Activated B cell treated with CpG ODN at 0.5 μM for 24 hours (primary cell): ENCODE results near the gene CLEC1A. TPM values are rescaled to one million over a fixed set of nuclear protein-coding genes. Genes with fewer than 3 reads are reported as not detected.
A peak's percentile ranks its signal among the peaks of the same experiment; 100 is the strongest.

Experiments used
- ATAC-seq: fragments of 200-7000 bp; cut with Tn5 transposase; one replicate; pipeline ENCODE4 v1.10.0; 2021; ENCODE audit warnings: low read depth, mild to moderate bottlenecking, moderate library complexity
- CTCF ChIA-PET: fragments of 350-600 bp; sonication (Branson Sonifier 250); formaldehyde crosslinking; loops from one replicate; lab custom pipeline; 2021; ENCODE audit warnings: antibody characterized with exemption; lab: Charles Lee
- POLR2A ChIA-PET: fragments of 350-600 bp; sonication (Branson Sonifier 250); formaldehyde crosslinking; loops from one replicate; lab custom pipeline; 2021; ENCODE audit warnings: antibody characterized with exemption; lab: Charles Lee
- DNase-seq: peaks from one replicate; pipeline ENCODE4 v3.0.0; 2022
- H3K27ac Mint-ChIP-seq: one replicate; pipeline ENCODE4 v1.8.0; 2020; ENCODE audit warnings: mixed read lengths
- H3K27me3 Mint-ChIP-seq: one replicate; pipeline ENCODE4 v1.8.0; 2021; ENCODE audit warnings: mixed read lengths
- H3K36me3 Mint-ChIP-seq: one replicate; pipeline ENCODE4 v1.8.0; 2021; ENCODE audit warnings: low read depth, mixed read lengths
- H3K4me1 Mint-ChIP-seq: one replicate; pipeline ENCODE4 v1.8.0; 2021; ENCODE audit warnings: mixed read lengths
- H3K4me3 Mint-ChIP-seq: one replicate; pipeline ENCODE4 v1.8.0; 2020; ENCODE audit warnings: mild to moderate bottlenecking, mixed read lengths
- H3K9me3 Mint-ChIP-seq: one replicate; pipeline ENCODE4 v1.8.0; 2020; ENCODE audit warnings: mixed read lengths
- CTCF ChIP-seq: fragments of 200-600 bp; IDR thresholded peaks from one replicate; pipeline ENCODE4 v1.8.0; 2022; ENCODE audit warnings: antibody characterized with exemption, mild to moderate bottlenecking
- intact Hi-C: fragments of 100-400 bp; cut with micrococcal nuclease; formaldehyde crosslinking; loops from one replicate; pipeline ENCODE4 v1.15.1; 2024
- total RNA-seq: library from RNA; stranded (reverse); gene quantifications from 2 replicates; pipeline ENCODE4 v1.2.3, GENCODE V29; 2022

Gene CLEC1A
- total RNA-seq, 1 donor from 2014 or later = not detected

DNA sequence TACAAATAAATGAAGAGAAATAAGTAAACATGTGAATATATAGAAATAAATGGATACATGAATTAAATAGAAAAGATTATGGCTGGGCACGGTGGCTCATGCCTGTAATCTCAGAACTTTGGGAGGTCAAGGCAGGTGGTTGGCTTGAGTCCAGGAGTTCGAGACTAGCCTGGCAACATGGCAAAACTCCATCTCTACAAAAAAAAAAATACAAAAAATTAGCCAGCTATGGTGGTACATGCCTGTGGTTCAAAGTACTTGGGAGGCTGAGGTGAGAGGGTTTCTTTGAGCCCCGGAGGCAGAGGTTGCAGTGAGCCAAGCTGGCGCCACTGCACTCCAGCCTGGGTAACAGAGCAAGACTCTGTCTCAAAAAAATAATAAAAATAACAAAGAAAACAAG lies 36.3 kb upstream of the CLEC1A start:
- POLR2A ChIA-PET = no interaction called here
- Mint-ChIP-seq H3K4me1 (peaks cover 8% of the 10 kb centered on the region), H3K9me3 (no peaks in the 10 kb centered on the region), H3K27ac (no peak overlapping the region), H3K27me3 (peaks cover 39% of the 10 kb centered on the region), H3K4me3 (no peak overlapping the region), H3K36me3 (no peaks in the 10 kb centered on the region)
- CTCF ChIA-PET = no interaction called here
- ATAC-seq = no peak
- TF ChIP-seq CTCF = no peak
- no peak for DNase-seq
- intact Hi-C loops = loop anchor here (10.0 kb wide), 1 partner anchor 520 kb away; no protein-coding TSS in a partner anchor

GRCh38 chr12:10132850-10133370 lies 34.1 kb upstream of the CLEC1A start:
- peaks cover 46% of the 10 kb centered on the region for H3K27me3 Mint-ChIP-seq

GRCh38 chr12:10131111-10131690 lies 32.4 kb upstream of the CLEC1A start:
- no peaks in the 10 kb centered on the region for H3K9me3 Mint-ChIP-seq
- H3K27ac Mint-ChIP-seq = no peak overlapping the region
- no peak for DNase-seq
- no peak for TF ChIP-seq CTCF
- CTCF ChIA-PET = interaction anchor here (1.7 to 2.1 kb wide), 2 partner anchors 9 to 22 kb away, joined by 5 to 9 read pairs; no protein-coding TSS in a partner anchor
- peaks cover 22% of the 10 kb centered on the region for H3K4me1 Mint-ChIP-seq
- intact Hi-C loops = loop anchor here (10.0 kb wide), 1 partner anchor 516 kb away; no protein-coding TSS in a partner anchor
- no peaks in the 10 kb centered on the region for H3K36me3 Mint-ChIP-seq
- no peak overlapping the region for H3K4me3 Mint-ChIP-seq
- ATAC-seq = no peak
- POLR2A ChIA-PET = no interaction called here
- H3K27me3 Mint-ChIP-seq = peaks cover 43% of the 10 kb centered on the region

More at GRCh38 chr12:10132850-10133370, 34.1 kb upstream of the CLEC1A start:
- CTCF ChIA-PET = no interaction called here
- Mint-ChIP-seq H3K4me3 (no peak overlapping the region), H3K4me1 (peaks cover 22% of the 10 kb centered on the region), H3K27ac (no peak overlapping the region), H3K36me3 (no peaks in the 10 kb centered on the region), H3K9me3 (no peaks in the 10 kb centered on the region)
- no peak for DNase-seq
- POLR2A ChIA-PET = no interaction called here
- intact Hi-C loops = loop anchor here (10.0 kb wide), 1 partner anchor 518 kb away; no protein-coding TSS in a partner anchor
- ATAC-seq = no peak
- no peak for TF ChIP-seq CTCF

DNA sequence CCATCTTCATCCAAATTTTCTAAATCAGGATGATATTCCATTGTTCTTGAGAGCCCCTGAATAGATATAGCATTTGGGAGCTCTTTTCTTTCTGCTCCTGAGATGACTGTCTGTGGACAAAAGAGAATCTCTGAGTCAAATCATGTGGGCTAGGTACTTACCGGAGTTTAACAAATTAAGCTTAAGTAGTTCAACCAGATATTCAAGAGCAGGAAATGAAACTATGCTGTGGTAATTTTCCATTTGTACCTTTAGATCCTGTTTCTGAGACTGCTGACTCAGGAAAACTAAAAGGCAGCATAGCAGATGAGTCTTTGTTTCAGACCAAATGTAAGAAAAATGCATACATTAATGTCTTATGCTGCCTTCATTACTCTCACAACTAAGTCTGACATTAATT lies 31.3 kb upstream of the CLEC1A start, which contains the start of gene CLEC7A:
TSS of gene CLEC7A (minus strand) at position 158 of the 400 bp plus-strand sequence. CDS start at position 41, 117 bp downstream.
- DNase-seq (no peak), ATAC-seq (peak; percentile 86)
- ChIA-PET POLR2A (interaction anchor here (1.0 to 1.3 kb wide), 3 partner anchors 9 to 263 kb away, joined by 3 to 4 read pairs (median 3); no protein-coding TSS in a partner anchor), CTCF (interaction anchor here (0.7 to 2.1 kb wide), 3 partner anchors 9 to 23 kb away, joined by 3 to 9 read pairs (median 4); no protein-coding TSS in a partner anchor)
- no peak within 1 kb of the TSS for H3K4me3 Mint-ChIP-seq
- peaks cover 22% of the 10 kb centered on the region for H3K4me1 Mint-ChIP-seq
- no peaks in the 10 kb centered on the region for H3K9me3 Mint-ChIP-seq
- TF ChIP-seq CTCF = no peak
- peaks cover 46% of the 10 kb centered on the region for H3K27me3 Mint-ChIP-seq
- no peaks in the 10 kb centered on the region for H3K36me3 Mint-ChIP-seq
- H3K27ac Mint-ChIP-seq = no peak within 1 kb of the TSS
- intact Hi-C loops = loop anchor here (10.0 kb wide), 1 partner anchor 515 kb away; no protein-coding TSS in a partner anchor

DNA sequence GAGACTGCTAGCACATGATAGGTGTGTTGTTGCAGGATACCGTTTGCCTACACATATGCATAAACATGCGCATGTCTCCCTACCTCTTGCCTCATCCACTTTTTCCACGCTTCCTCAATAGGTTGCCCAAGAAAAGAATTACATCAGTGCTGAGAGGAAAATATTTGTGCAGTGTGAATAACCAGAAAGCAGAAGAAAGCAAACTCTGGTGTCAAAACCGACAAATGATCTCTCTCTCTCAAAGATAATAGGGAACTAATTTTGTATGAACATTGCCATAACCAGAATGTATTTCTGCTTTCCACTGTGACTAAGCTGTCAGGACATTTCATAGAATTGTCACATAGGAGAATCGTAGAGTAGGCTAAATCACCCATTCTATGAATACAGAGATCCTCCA lies 29.9 kb upstream of the CLEC1A start:
- DNase-seq (no peak), ATAC-seq (peak; percentile 19)
- POLR2A ChIA-PET = no interaction called here
- TF ChIP-seq CTCF = no peak
- intact Hi-C loops = no loop called here
- peaks cover 22% of the 10 kb centered on the region for H3K4me1 Mint-ChIP-seq
- peaks cover 48% of the 10 kb centered on the region for H3K27me3 Mint-ChIP-seq
- no peak overlapping the region for H3K4me3 Mint-ChIP-seq
- no peak overlapping the region for H3K27ac Mint-ChIP-seq
- no peaks in the 10 kb centered on the region for H3K9me3 Mint-ChIP-seq
- CTCF ChIA-PET = no interaction called here
- H3K36me3 Mint-ChIP-seq = no peaks in the 10 kb centered on the region
